Kidney glomerular epithelial cell (primary cell): ENCODE measurements around the gene IGFLR1.

ENCODE experiments used
- DNase-seq: peaks from one replicate; lab custom pipeline; 2025; lab: John Stamatoyannopoulos, UW

The IGFLR1 gene

GRCh38 chr19:35742121-35742724, at the start of gene IGFLR1:
Gene IGFLR1, minus strand, starts transcription at chr19:35742452. Its CDS starts 1,272 bp downstream, at chr19:35741180.
- DNase-seq = no peak

GRCh38 chr19:35791814-35792279, 49.6 kb upstream of the IGFLR1 start:
- no peak for DNase-seq

GRCh38 chr19:35790981-35791813, 48.9 kb upstream of the IGFLR1 start:
- DNase-seq = no peak

GRCh38 chr19:35789978-35790944, 48.0 kb upstream of the IGFLR1 start:
- DNase-seq = no peak

- no peak for DNase-seq
Measured at GRCh38 chr19:35789195-35789977, 47.1 kb upstream of the IGFLR1 start.

- DNase-seq = no peak
Measured at GRCh38 chr19:35788205-35788960, 46.1 kb upstream of the IGFLR1 start.

GRCh38 chr19:35787227-35787799, 45.1 kb upstream of the IGFLR1 start:
- no peak for DNase-seq

GRCh38 chr19:35786299-35787160, 44.3 kb upstream of the IGFLR1 start:
- DNase-seq = no peak

- DNase-seq = no peak
Measured at GRCh38 chr19:35785339-35785627, 43.0 kb upstream of the IGFLR1 start.

GRCh38 chr19:35784503-35785338, 42.5 kb upstream of the IGFLR1 start:
- no peak for DNase-seq

- no peak for DNase-seq
Measured at GRCh38 chr19:35783469-35784434, 41.5 kb upstream of the IGFLR1 start.

GRCh38 chr19:35782589-35782988, 40.3 kb upstream of the IGFLR1 start:
- DNase-seq = no peak

GRCh38 chr19:35781650-35782049, 39.4 kb upstream of the IGFLR1 start:
- no peak for DNase-seq

- no peak for DNase-seq
Measured at GRCh38 chr19:35780717-35781116, 38.5 kb upstream of the IGFLR1 start.

- DNase-seq = no peak
Measured at GRCh38 chr19:35780058-35780457, 37.8 kb upstream of the IGFLR1 start.

- DNase-seq = no peak
Measured at GRCh38 chr19:35779033-35779432, 36.8 kb upstream of the IGFLR1 start.

GRCh38 chr19:35777961-35778360, 35.7 kb upstream of the IGFLR1 start:
- no peak for DNase-seq
